Activated naive CD8-positive, alpha-beta T cell treated with anti-CD3 and anti-CD28 coated beads, Interleukin-2, amount 10 ng/mL, durations not matched to agents 7 days and 5 days (primary cell): Measurements from ENCODE around the gene PRKG1. TPM values are rescaled to one million over a fixed set of nuclear protein-coding genes. Genes with fewer than 3 reads are reported as not detected.
"Not testable (repeated sequence)": the region's sequence is repeated elsewhere in the genome, so short reads cannot be mapped to it uniquely, and the experiment has no call there.

ENCODE experiments used
- ATAC-seq: fragments of 150-1000 bp; cut with Tn5 transposase; one replicate; pipeline ENCODE4 v1.10.0; 2021; ENCODE audit warnings: low read depth, moderate library complexity
- POLR2A ChIA-PET: fragments of 350-600 bp; sonication (Branson Sonifier 250); formaldehyde crosslinking; loops from one replicate; lab custom pipeline; 2021; ENCODE audit warnings: antibody characterized with exemption; lab: Charles Lee
- DNase-seq: peaks from one replicate; pipeline ENCODE4 v3.0.0; 2021
- H3K27ac Mint-ChIP-seq: one replicate; pipeline ENCODE4 v1.8.0; 2022; ENCODE audit warnings: mild to moderate bottlenecking, mixed read lengths
- H3K27me3 Mint-ChIP-seq: one replicate; pipeline ENCODE4 v1.8.0; 2022; ENCODE audit warnings: mild to moderate bottlenecking, moderate library complexity, mixed read lengths
- H3K36me3 Mint-ChIP-seq: one replicate; pipeline ENCODE4 v1.8.0; 2021; ENCODE audit warnings: mild to moderate bottlenecking, mixed read lengths
- H3K4me1 Mint-ChIP-seq: one replicate; pipeline ENCODE4 v1.8.0; 2021; ENCODE audit warnings: mixed read lengths
- H3K4me3 Mint-ChIP-seq: one replicate; pipeline ENCODE4 v1.8.0; 2022; ENCODE audit warnings: mild to moderate bottlenecking, moderate library complexity, mixed read lengths
- H3K9me3 Mint-ChIP-seq: one replicate; pipeline ENCODE4 v1.8.0; 2021; ENCODE audit warnings: mixed read lengths
- total RNA-seq, 2 experiments: library from RNA; stranded (reverse); gene quantifications; one replicate each; pipeline ENCODE4 v1.2.3, GENCODE V29; 2021

Gene PRKG1
- total RNA-seq, 2 experiments from 2014 or later: not detected

GRCh38 chr10:51270936-51271530, 196.7 kb downstream of the PRKG1 start:
- Mint-ChIP-seq H3K36me3 (no peaks in the 10 kb centered on the region), H3K27ac (no peak overlapping the region), H3K4me3 (no peak overlapping the region), H3K9me3 (no peaks in the 10 kb centered on the region), H3K27me3 (peaks cover 2% of the 10 kb centered on the region), H3K4me1 (no peaks in the 10 kb centered on the region)
- POLR2A ChIA-PET: no interaction called here
- ATAC-seq (no peak), DNase-seq (no peak)

- DNase-seq, H3K9me3 Mint-ChIP-seq, POLR2A ChIA-PET, H3K4me3 Mint-ChIP-seq, ATAC-seq, H3K27ac Mint-ChIP-seq, H3K36me3 Mint-ChIP-seq, H3K27me3 Mint-ChIP-seq, H3K4me1 Mint-ChIP-seq: not testable (repeated sequence)
Measured at GRCh38 chr10:51272099-51272498, 197.8 kb downstream of the PRKG1 start.

GRCh38 chr10:51272555-51272954, 198.3 kb downstream of the PRKG1 start:
- Mint-ChIP-seq H3K4me1 (no peaks in the 10 kb centered on the region), H3K4me3 (no peak overlapping the region), H3K27ac (no peak overlapping the region), H3K27me3 (peaks cover 2% of the 10 kb centered on the region), H3K9me3 (no peaks in the 10 kb centered on the region), H3K36me3 (no peaks in the 10 kb centered on the region)
- POLR2A ChIA-PET: no interaction called here
- no peak for ATAC-seq
- DNase-seq: no peak

- DNase-seq (no peak), ATAC-seq (no peak)
- H3K36me3 Mint-ChIP-seq: no peaks in the 10 kb centered on the region
- H3K4me1 Mint-ChIP-seq: no peaks in the 10 kb centered on the region
- no peaks in the 10 kb centered on the region for H3K9me3 Mint-ChIP-seq
- H3K4me3 Mint-ChIP-seq: no peak overlapping the region
- H3K27ac Mint-ChIP-seq: no peak overlapping the region
- POLR2A ChIA-PET: no interaction called here
- H3K27me3 Mint-ChIP-seq: peaks cover 2% of the 10 kb centered on the region
Measured at GRCh38 chr10:51273574-51273973, 199.3 kb downstream of the PRKG1 start.

GRCh38 chr10:51276097-51276496, 201.8 kb downstream of the PRKG1 start:
- H3K27me3 Mint-ChIP-seq, H3K9me3 Mint-ChIP-seq, H3K27ac Mint-ChIP-seq, H3K4me3 Mint-ChIP-seq, H3K36me3 Mint-ChIP-seq, POLR2A ChIA-PET, H3K4me1 Mint-ChIP-seq, ATAC-seq, DNase-seq: not testable (repeated sequence)

- H3K27ac Mint-ChIP-seq, ATAC-seq, H3K9me3 Mint-ChIP-seq, POLR2A ChIA-PET, H3K27me3 Mint-ChIP-seq, H3K4me1 Mint-ChIP-seq, H3K36me3 Mint-ChIP-seq, H3K4me3 Mint-ChIP-seq, DNase-seq: not testable (repeated sequence)
Measured at GRCh38 chr10:51281387-51281786, 207.1 kb downstream of the PRKG1 start.

- Mint-ChIP-seq H3K9me3 (no peaks in the 10 kb centered on the region), H3K4me1 (no peaks in the 10 kb centered on the region), H3K27me3 (no peaks in the 10 kb centered on the region), H3K4me3 (no peak overlapping the region), H3K36me3 (no peaks in the 10 kb centered on the region), H3K27ac (no peak overlapping the region)
- ATAC-seq (no peak), DNase-seq (no peak)
- POLR2A ChIA-PET: no interaction called here
Measured at GRCh38 chr10:51285601-51286000, 211.3 kb downstream of the PRKG1 start.

GRCh38 chr10:51288511-51288910, 214.2 kb downstream of the PRKG1 start:
- H3K4me3 Mint-ChIP-seq: no peak overlapping the region
- no peaks in the 10 kb centered on the region for H3K4me1 Mint-ChIP-seq
- ATAC-seq (no peak), DNase-seq (no peak)
- POLR2A ChIA-PET: no interaction called here
- no peaks in the 10 kb centered on the region for H3K27me3 Mint-ChIP-seq
- no peak overlapping the region for H3K27ac Mint-ChIP-seq
- no peaks in the 10 kb centered on the region for H3K36me3 Mint-ChIP-seq
- H3K9me3 Mint-ChIP-seq: no peaks in the 10 kb centered on the region

GRCh38 chr10:51289519-51289918, 215.2 kb downstream of the PRKG1 start:
- POLR2A ChIA-PET: no interaction called here
- no peaks in the 10 kb centered on the region for H3K9me3 Mint-ChIP-seq
- ATAC-seq (no peak), DNase-seq (no peak)
- H3K36me3 Mint-ChIP-seq: no peaks in the 10 kb centered on the region
- no peak overlapping the region for H3K27ac Mint-ChIP-seq
- H3K4me3 Mint-ChIP-seq: no peak overlapping the region
- no peaks in the 10 kb centered on the region for H3K4me1 Mint-ChIP-seq
- no peaks in the 10 kb centered on the region for H3K27me3 Mint-ChIP-seq

GRCh38 chr10:51291961-51292360, 217.7 kb downstream of the PRKG1 start:
- no peaks in the 10 kb centered on the region for H3K36me3 Mint-ChIP-seq
- DNase-seq (no peak), ATAC-seq (no peak)
- no peak overlapping the region for H3K27ac Mint-ChIP-seq
- H3K9me3 Mint-ChIP-seq: no peaks in the 10 kb centered on the region
- H3K4me3 Mint-ChIP-seq: no peak overlapping the region
- POLR2A ChIA-PET: interaction anchor here (0.6 kb wide), 1 partner anchor 923 kb away, joined by 4 read pairs; no protein-coding TSS in a partner anchor
- H3K4me1 Mint-ChIP-seq: no peaks in the 10 kb centered on the region
- H3K27me3 Mint-ChIP-seq: no peaks in the 10 kb centered on the region

GRCh38 chr10:51297438-51297837, 223.2 kb downstream of the PRKG1 start:
- Mint-ChIP-seq H3K4me1 (no peaks in the 10 kb centered on the region), H3K27ac (no peak overlapping the region), H3K36me3 (no peaks in the 10 kb centered on the region), H3K9me3 (no peaks in the 10 kb centered on the region), H3K27me3 (no peaks in the 10 kb centered on the region), H3K4me3 (no peak overlapping the region)
- POLR2A ChIA-PET: no interaction called here
- no peak for DNase-seq
- ATAC-seq: no peak

GRCh38 chr10:51300617-51301304, 226.5 kb downstream of the PRKG1 start:
- POLR2A ChIA-PET: no interaction called here

GRCh38 chr10:51301644-51302043, 227.4 kb downstream of the PRKG1 start:
- Mint-ChIP-seq H3K4me3 (no peak overlapping the region), H3K27ac (no peak overlapping the region), H3K4me1 (no peaks in the 10 kb centered on the region), H3K27me3 (no peaks in the 10 kb centered on the region), H3K9me3 (peaks cover 1% of the 10 kb centered on the region), H3K36me3 (no peaks in the 10 kb centered on the region)
- ATAC-seq (no peak), DNase-seq (no peak)
- POLR2A ChIA-PET: no interaction called here

More at GRCh38 chr10:51300617-51301304, 226.5 kb downstream of the PRKG1 start:
- Mint-ChIP-seq H3K4me1 (no peaks in the 10 kb centered on the region), H3K27ac (no peak overlapping the region), H3K36me3 (no peaks in the 10 kb centered on the region), H3K27me3 (no peaks in the 10 kb centered on the region), H3K4me3 (no peak overlapping the region), H3K9me3 (peaks cover 1% of the 10 kb centered on the region)
- no peak for ATAC-seq
- no peak for DNase-seq

- Mint-ChIP-seq H3K9me3 (peaks cover 1% of the 10 kb centered on the region), H3K4me1 (no peaks in the 10 kb centered on the region), H3K4me3 (no peak overlapping the region), H3K27me3 (no peaks in the 10 kb centered on the region), H3K36me3 (no peaks in the 10 kb centered on the region), H3K27ac (no peak overlapping the region)
- no peak for DNase-seq
- POLR2A ChIA-PET: no interaction called here
- ATAC-seq: no peak
Measured at GRCh38 chr10:51302316-51302715, 228.0 kb downstream of the PRKG1 start.
